Measurements from ENCODE around the gene DIAPH3.

Gene DIAPH3

DNA sequence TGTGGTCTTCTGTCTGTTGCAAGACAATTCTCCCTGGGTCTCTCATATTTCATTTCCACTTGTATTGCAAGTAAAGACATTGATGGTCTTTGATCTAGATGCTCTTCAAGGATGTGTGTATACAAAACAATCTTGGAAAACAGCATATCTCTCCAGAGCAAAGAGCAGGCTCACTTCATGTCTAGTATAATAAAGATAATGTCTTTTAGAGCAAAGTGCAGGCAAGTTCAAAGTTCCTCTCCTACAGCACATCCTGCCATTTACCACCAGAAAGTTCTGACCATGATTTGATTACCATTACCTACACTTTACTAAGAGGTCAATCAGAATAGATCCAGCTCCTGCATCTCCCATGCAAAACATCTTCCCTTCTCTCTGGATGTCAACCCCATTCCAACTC, 162.8 kb downstream of the DIAPH3 start:
- H3K36me3 ChIP-seq, result no peaks in the 10 kb centered on the region
- H3K27me3 ChIP-seq, result no peaks in the 10 kb centered on the region
- H3K4me1 ChIP-seq (ENCODE audit: control insufficient read depth in 1 of 2, insufficient read depth in 1 of 2, low read depth in 1 of 2, low read length in 1 of 2), result peaks cover 0 to 6% of the 10 kb centered on the region in 2 experiments
- no peaks in the 10 kb centered on the region for H3K9me3 ChIP-seq
- TF ChIP-seq, protein P1, sequence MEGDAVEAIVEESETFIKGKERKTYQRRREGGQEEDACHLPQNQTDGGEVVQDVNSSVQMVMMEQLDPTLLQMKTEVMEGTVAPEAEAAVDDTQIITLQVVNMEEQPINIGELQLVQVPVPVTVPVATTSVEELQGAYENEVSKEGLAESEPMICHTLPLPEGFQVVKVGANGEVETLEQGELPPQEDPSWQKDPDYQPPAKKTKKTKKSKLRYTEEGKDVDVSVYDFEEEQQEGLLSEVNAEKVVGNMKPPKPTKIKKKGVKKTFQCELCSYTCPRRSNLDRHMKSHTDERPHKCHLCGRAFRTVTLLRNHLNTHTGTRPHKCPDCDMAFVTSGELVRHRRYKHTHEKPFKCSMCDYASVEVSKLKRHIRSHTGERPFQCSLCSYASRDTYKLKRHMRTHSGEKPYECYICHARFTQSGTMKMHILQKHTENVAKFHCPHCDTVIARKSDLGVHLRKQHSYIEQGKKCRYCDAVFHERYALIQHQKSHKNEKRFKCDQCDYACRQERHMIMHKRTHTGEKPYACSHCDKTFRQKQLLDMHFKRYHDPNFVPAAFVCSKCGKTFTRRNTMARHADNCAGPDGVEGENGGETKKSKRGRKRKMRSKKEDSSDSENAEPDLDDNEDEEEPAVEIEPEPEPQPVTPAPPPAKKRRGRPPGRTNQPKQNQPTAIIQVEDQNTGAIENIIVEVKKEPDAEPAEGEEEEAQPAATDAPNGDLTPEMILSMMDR (IDR thresholded peaks at IDR 0.05), result no peak
- H3K27ac ChIP-seq, result no peak overlapping the region
- no peak overlapping the region for H3K4me3 ChIP-seq (ENCODE audit: low read depth in 1 of 2, low read length in 1 of 2)

DNA sequence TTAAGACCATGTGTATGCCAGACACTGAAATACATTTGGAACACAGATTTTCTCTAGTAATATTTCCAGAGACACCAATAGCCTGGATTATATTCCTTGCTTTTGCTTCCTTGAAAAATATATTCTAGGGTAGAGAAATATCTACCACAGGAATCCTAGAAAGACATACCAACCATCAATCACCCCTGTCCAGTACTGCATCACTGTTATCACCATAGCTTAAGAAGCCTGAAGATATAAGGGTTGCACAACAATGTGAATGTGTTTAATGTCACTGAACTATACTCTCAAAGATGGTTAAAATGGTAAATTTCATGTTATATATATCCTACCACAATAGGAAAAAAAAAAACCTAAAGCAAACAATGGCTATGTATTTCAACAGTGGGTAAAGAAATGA, 163.6 kb downstream of the DIAPH3 start:
- Histone ChIP-seq H3K27me3 (no peaks in the 10 kb centered on the region), H3K27ac (no peak overlapping the region), H3K4me3 (ENCODE audit: low read depth in 1 of 2, low read length in 1 of 2) (no peak overlapping the region), H3K4me1 (ENCODE audit: control insufficient read depth in 1 of 2, insufficient read depth in 1 of 2, low read depth in 1 of 2, low read length in 1 of 2) (peaks cover 0 to 6% of the 10 kb centered on the region in 2 experiments), H3K36me3 (no peaks in the 10 kb centered on the region), H3K9me3 (no peaks in the 10 kb centered on the region)
- TF ChIP-seq, protein P1 (IDR thresholded peaks at IDR 0.05), result no peak

DNA sequence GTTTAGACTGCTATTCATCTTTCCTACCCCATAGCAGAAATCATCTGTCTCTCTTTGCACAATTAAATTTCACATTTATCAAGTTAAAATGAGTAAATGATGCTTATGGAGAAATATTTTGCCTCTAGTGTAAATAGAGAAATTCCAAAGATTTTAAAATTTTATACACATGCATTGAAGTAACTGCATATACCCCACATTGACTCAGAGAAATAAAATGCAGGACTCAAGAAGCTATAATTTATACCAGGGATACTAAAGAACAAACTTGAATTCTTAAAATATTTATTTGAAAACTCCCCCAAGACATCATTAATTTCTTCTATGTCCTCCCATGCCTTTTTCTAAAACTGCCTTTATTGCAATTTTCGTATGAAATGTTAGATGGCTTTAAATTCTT, 165.8 kb downstream of the DIAPH3 start:
- H3K4me1 ChIP-seq (ENCODE audit: control insufficient read depth in 1 of 2, insufficient read depth in 1 of 2, low read depth in 1 of 2, low read length in 1 of 2), result peaks cover 0 to 6% of the 10 kb centered on the region in 2 experiments
- no peak overlapping the region for H3K4me3 ChIP-seq (ENCODE audit: low read depth in 1 of 2, low read length in 1 of 2)
- no peaks in the 10 kb centered on the region for H3K27me3 ChIP-seq
- TF ChIP-seq, protein P1 (IDR thresholded peaks at IDR 0.05), result no peak
- H3K9me3 ChIP-seq, result no peaks in the 10 kb centered on the region
- H3K36me3 ChIP-seq, result no peaks in the 10 kb centered on the region
- no peak overlapping the region for H3K27ac ChIP-seq

DNA sequence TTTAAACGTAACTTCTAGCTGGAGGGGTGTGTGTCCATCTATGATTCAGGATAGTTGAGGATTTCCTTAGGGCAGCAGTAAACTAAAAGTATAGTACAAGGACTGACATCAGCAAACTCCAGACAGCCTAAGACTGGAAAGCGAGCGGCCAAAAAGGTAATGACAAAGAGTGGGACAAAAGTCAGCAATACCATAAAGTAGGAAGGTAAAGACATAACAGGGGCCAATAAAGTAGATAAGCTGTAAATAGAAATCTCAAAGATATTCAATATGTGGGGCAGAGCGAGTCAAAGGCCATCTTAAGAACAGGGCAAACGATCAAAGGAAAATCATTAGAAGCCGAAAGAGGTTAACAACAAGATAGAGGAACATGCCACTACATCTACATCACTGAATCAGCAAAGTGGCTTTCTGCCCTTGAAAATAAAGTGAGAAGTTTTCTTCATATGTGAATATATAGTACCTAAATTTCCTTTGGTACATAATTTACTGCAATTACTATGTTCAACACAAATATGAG, 167.2 kb downstream of the DIAPH3 start:
- no peaks in the 10 kb centered on the region for H3K4me1 ChIP-seq (ENCODE audit: control insufficient read depth in 1 of 2, insufficient read depth in 1 of 2, low read depth in 1 of 2, low read length in 1 of 2)

DNA sequence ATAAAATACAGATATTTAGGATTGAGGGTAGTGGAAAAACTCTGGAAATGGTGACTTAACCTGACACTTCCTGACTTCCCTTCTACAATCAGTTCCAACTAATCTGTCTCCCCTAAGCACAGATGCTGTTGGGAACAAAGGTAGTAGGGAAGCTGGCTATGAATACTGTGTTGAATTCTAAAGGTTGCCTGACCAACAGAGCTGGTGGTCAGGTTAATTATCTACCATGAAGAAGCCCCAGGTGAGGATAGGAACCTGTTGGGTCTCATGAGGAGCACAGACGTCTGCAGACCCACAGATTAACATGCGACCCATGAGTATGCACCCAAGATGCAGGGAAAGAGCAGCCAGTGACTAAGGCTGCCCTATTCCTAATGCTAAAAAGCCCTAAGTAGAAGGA, 172.3 kb downstream of the DIAPH3 start:
- Histone ChIP-seq H3K27ac (no peak overlapping the region), H3K4me3 (ENCODE audit: low read depth in 1 of 2, low read length in 1 of 2) (no peak overlapping the region), H3K36me3 (no peaks in the 10 kb centered on the region), H3K4me1 (ENCODE audit: control insufficient read depth in 1 of 2, insufficient read depth in 1 of 2, low read depth in 1 of 2, low read length in 1 of 2) (no peaks in the 10 kb centered on the region), H3K27me3 (no peaks in the 10 kb centered on the region), H3K9me3 (no peaks in the 10 kb centered on the region)
- TF ChIP-seq, protein P1 (IDR thresholded peaks at IDR 0.05), result no peak

More for the DNA sequence above, 167.2 kb downstream of the DIAPH3 start:
- no peaks in the 10 kb centered on the region for H3K27me3 ChIP-seq
- H3K27ac ChIP-seq, result no peak overlapping the region
- TF ChIP-seq, protein P1 (IDR thresholded peaks at IDR 0.05), result no peak
- no peaks in the 10 kb centered on the region for H3K36me3 ChIP-seq
- no peaks in the 10 kb centered on the region for H3K9me3 ChIP-seq
- H3K4me3 ChIP-seq (ENCODE audit: low read depth in 1 of 2, low read length in 1 of 2), result no peak overlapping the region
